ENCODE measurements around the gene PHLDA2.

DNA sequence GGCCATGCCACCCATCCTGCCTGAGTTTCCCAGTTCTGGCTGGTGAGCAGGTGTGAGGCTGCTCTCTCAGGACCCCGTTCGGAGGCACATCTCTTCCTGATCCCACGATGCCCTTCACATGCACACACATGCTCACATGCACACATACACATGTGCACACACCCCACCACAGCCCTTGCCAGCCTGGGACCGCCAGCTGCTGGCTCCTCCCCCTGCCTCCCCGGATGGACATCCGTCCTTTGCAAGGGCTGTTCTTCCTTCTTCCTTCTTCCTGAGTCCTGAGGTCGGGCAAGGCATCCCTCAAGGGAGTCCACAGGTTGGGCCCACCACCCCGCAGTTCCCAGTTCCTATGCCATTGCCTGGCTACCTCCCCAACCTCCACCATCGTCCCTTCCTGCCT, 33.2 kb downstream of the PHLDA2 start:
- TF ChIP-seq, protein P1, sequence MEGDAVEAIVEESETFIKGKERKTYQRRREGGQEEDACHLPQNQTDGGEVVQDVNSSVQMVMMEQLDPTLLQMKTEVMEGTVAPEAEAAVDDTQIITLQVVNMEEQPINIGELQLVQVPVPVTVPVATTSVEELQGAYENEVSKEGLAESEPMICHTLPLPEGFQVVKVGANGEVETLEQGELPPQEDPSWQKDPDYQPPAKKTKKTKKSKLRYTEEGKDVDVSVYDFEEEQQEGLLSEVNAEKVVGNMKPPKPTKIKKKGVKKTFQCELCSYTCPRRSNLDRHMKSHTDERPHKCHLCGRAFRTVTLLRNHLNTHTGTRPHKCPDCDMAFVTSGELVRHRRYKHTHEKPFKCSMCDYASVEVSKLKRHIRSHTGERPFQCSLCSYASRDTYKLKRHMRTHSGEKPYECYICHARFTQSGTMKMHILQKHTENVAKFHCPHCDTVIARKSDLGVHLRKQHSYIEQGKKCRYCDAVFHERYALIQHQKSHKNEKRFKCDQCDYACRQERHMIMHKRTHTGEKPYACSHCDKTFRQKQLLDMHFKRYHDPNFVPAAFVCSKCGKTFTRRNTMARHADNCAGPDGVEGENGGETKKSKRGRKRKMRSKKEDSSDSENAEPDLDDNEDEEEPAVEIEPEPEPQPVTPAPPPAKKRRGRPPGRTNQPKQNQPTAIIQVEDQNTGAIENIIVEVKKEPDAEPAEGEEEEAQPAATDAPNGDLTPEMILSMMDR (IDR thresholded peaks at IDR 0.05; ENCODE audit: low read length): no peak
- TF ChIP-seq EZH2phosphoT487 (IDR thresholded peaks at IDR 0.05; ENCODE audit: low read length): no peak

Data from MM.1S (cell line).